GM12892 (cell line): ENCODE measurements around the gene LAIR1.

Source experiments
- POLR2A ChIP-seq: IDR thresholded peaks from 2 replicates; pipeline ENCODE4 v1.6.1; 2011; ENCODE audit warnings: low read depth, low read length, control low read depth
- POLR2AphosphoS5 ChIP-seq: IDR thresholded peaks from 2 replicates; pipeline ENCODE4 v1.6.1; 2011; ENCODE audit warnings: low read depth, low read length, control low read depth
- TAF1 ChIP-seq: IDR thresholded peaks from 2 replicates; pipeline ENCODE4 v1.6.1; 2011; ENCODE audit warnings: low read depth, mild to moderate bottlenecking, control low read depth, low read length, borderline replicate concordance

- no peak for TF ChIP-seq POLR2AphosphoS5
- TF ChIP-seq POLR2A = no peak
- no peak for TF ChIP-seq TAF1
Measured at GRCh38 chr19:54373781-54374631, 9.3 kb upstream of the LAIR1 start.
